ENCODE data around the gene GRIN3A. TPM values are rescaled to one million over a fixed set of nuclear protein-coding genes. Genes with fewer than 3 reads are reported as not detected.

The GRIN3A gene
- total RNA-seq, 1 experiment from 2014 or later: not detected

- no peaks in the 10 kb centered on the region for H3K36me3 ChIP-seq (ENCODE audit: control insufficient read depth, insufficient read depth, low read length)
- intact Hi-C loops (cut with micrococcal nuclease; ENCODE audit: unreplicated experiment): no loop called here
- Mint-ChIP-seq H3K27ac (ENCODE audit: unreplicated experiment) (no peak overlapping the region), H3K27me3 (ENCODE audit: insufficient read depth, unreplicated experiment) (peaks cover 10% of the 10 kb centered on the region), H3K4me1 (ENCODE audit: low read depth, unreplicated experiment) (no peaks in the 10 kb centered on the region), H3K4me3 (ENCODE audit: unreplicated experiment) (no peak overlapping the region), H3K36me3 (ENCODE audit: insufficient read depth, unreplicated experiment) (no peaks in the 10 kb centered on the region), H3K9me3 (ENCODE audit: unreplicated experiment) (no peaks in the 10 kb centered on the region)
- no TSS peak for BruUV-seq (replicated peaks)
- no peaks in the 10 kb centered on the region for H3K4me1 ChIP-seq
- TF ChIP-seq CTCF (IDR thresholded peaks at IDR 0.05; ENCODE audit: insufficient read depth in 1 of 2, low read depth in 1 of 2, low read length in 1 of 2, severe bottlenecking in 1 of 2, unreplicated experiment in 1 of 2): no peak
- H3K27me3 ChIP-seq (replicated peaks; ENCODE audit: control insufficient read depth, insufficient read depth, low read length): no peaks in the 10 kb centered on the region
- DNase-seq: no peak
- no peak overlapping the region for H3K4me3 ChIP-seq (ENCODE audit: low read depth, low read length)
- no peaks in the 10 kb centered on the region for H3K9me3 ChIP-seq
- POLR2A ChIA-PET: no interaction called here
- CTCF ChIA-PET: no interaction called here
These were observed 21.8 kb downstream of the GRIN3A start for GRCh38 chr9:101716629-101717028.

- Mint-ChIP-seq H3K9me3 (ENCODE audit: unreplicated experiment) (no peaks in the 10 kb centered on the region), H3K36me3 (ENCODE audit: insufficient read depth, unreplicated experiment) (no peaks in the 10 kb centered on the region), H3K4me3 (ENCODE audit: unreplicated experiment) (no peak overlapping the region), H3K27me3 (ENCODE audit: insufficient read depth, unreplicated experiment) (peaks cover 6% of the 10 kb centered on the region), H3K27ac (ENCODE audit: unreplicated experiment) (no peak overlapping the region), H3K4me1 (ENCODE audit: low read depth, unreplicated experiment) (no peaks in the 10 kb centered on the region)
- ChIA-PET CTCF (interaction anchor here (0.5 to 0.9 kb wide), 3 partner anchors 17 to 1479 kb away, joined by 3 read pairs; no protein-coding TSS in a partner anchor), POLR2A (no interaction called here)
- Histone ChIP-seq H3K36me3 (ENCODE audit: control insufficient read depth, insufficient read depth, low read length) (no peaks in the 10 kb centered on the region), H3K4me1 (no peaks in the 10 kb centered on the region), H3K4me3 (ENCODE audit: low read depth, low read length) (no peak overlapping the region), H3K9me3 (no peaks in the 10 kb centered on the region), H3K27me3 (replicated peaks; ENCODE audit: control insufficient read depth, insufficient read depth, low read length) (no peaks in the 10 kb centered on the region; the same call in 1 of the 2 replicates)
- peak; percentile 69 to 79 for TF ChIP-seq CTCF (IDR thresholded peaks at IDR 0.05; ENCODE audit: insufficient read depth in 1 of 2, low read depth in 1 of 2, low read length in 1 of 2, severe bottlenecking in 1 of 2, unreplicated experiment in 1 of 2)
- DNase-seq: peak; percentile 38 to 46
- intact Hi-C loops (cut with micrococcal nuclease; ENCODE audit: unreplicated experiment): no loop called here
- no TSS peak for BruUV-seq (replicated peaks)
These were observed 27.0 kb downstream of the GRIN3A start for GRCh38 chr9:101711330-101711941.

GRCh38 chr9:101708855-101709254 is 29.6 kb downstream of the GRIN3A start:
- CTCF ChIA-PET: no interaction called here

More at GRCh38 chr9:101708855-101709254, 29.6 kb downstream of the GRIN3A start:
- no peaks in the 10 kb centered on the region for H3K9me3 Mint-ChIP-seq (ENCODE audit: unreplicated experiment)
- POLR2A ChIA-PET: no interaction called here
- no peaks in the 10 kb centered on the region for H3K4me1 Mint-ChIP-seq (ENCODE audit: low read depth, unreplicated experiment)
- H3K27ac Mint-ChIP-seq (ENCODE audit: unreplicated experiment): no peak overlapping the region
- no peak for TF ChIP-seq CTCF (IDR thresholded peaks at IDR 0.05; ENCODE audit: insufficient read depth in 1 of 2, low read depth in 1 of 2, low read length in 1 of 2, severe bottlenecking in 1 of 2, unreplicated experiment in 1 of 2)
- BruUV-seq (replicated peaks): no TSS peak
- Histone ChIP-seq H3K4me3 (ENCODE audit: low read depth, low read length) (no peak overlapping the region), H3K36me3 (ENCODE audit: control insufficient read depth, insufficient read depth, low read length) (no peaks in the 10 kb centered on the region), H3K27me3 (replicated peaks; ENCODE audit: control insufficient read depth, insufficient read depth, low read length) (no peaks in the 10 kb centered on the region; the same call in 1 of the 2 replicates), H3K9me3 (no peaks in the 10 kb centered on the region), H3K4me1 (no peaks in the 10 kb centered on the region)
- no peak for DNase-seq
- H3K36me3 Mint-ChIP-seq (ENCODE audit: insufficient read depth, unreplicated experiment): no peaks in the 10 kb centered on the region
- peaks cover 6% of the 10 kb centered on the region for H3K27me3 Mint-ChIP-seq (ENCODE audit: insufficient read depth, unreplicated experiment)
- H3K4me3 Mint-ChIP-seq (ENCODE audit: unreplicated experiment): no peak overlapping the region
- intact Hi-C loops (cut with micrococcal nuclease; ENCODE audit: unreplicated experiment): no loop called here

All from Caco-2 (cell line).